GM18498 (cell line): ENCODE measurements around the gene USP32.

Experiments used
- ATAC-seq: cut with Tn5 transposase; IDR thresholded peaks from one replicate; pipeline ENCODE4 v1.9.1; 2021; ENCODE audit warnings: mild to moderate bottlenecking, moderate library complexity; ENCODE audit not compliant: unreplicated experiment

The USP32 gene

GRCh38 chr17:60160829-60161501, 231.0 kb downstream of the USP32 start:
- no peak for ATAC-seq

DNA sequence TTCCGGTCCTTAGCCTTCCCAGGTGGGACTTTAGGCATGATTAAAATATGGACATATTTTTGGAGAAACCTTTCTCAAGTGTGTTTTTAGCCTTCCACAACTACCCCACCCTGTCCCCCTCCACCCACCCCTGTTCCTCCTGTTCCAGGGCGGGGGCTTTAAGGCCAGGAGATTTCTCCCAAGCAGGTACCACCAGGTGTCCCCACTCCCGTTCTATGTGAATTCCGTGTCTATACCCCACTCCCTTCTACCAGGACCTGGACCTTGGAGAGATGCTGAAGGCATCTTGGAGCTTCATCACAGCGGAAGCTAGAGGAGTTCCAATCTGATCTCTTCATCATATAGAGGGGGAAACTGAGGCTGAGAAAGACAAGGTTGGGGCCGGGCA, 232.5 kb downstream of the USP32 start:
- ATAC-seq, result no peak

DNA sequence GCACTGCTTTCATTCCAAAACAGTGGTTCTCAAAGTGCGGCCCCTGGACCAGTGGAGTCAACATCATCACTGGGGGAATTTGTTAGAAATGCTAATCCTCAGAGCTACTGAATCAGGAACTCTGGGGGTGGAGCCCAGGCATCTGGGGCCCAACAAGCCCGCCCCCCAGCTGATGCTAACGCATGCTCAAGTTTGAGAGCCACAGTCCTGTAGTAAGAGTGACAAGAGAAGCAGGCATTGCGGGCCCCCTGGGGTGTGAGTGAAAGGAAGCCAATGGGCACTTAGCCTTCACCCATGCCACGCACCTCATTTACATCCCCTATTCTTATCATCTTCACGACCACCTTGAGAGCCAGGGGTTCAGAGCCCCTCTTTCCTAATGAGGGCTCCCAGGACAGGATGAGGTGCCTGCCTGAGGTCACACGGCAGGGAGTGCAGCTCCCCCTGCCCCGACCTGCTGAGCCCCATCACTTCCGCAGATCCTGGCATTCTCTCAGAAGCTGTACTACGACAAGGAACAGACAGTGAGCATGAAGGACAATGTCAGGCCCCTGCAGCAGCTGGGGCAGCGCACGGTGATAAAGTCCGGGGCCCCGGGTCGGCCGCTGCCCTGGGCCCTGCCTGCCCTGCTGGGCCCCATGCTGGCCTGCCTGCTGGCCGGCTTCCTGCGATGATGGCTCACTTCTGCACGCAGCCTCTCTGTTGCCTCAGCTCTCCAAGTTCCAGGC, 233.0 kb downstream of the USP32 start:
- no peak for ATAC-seq

GRCh38 chr17:60157487-60158040, 234.4 kb downstream of the USP32 start:
- ATAC-seq, result no peak

DNA sequence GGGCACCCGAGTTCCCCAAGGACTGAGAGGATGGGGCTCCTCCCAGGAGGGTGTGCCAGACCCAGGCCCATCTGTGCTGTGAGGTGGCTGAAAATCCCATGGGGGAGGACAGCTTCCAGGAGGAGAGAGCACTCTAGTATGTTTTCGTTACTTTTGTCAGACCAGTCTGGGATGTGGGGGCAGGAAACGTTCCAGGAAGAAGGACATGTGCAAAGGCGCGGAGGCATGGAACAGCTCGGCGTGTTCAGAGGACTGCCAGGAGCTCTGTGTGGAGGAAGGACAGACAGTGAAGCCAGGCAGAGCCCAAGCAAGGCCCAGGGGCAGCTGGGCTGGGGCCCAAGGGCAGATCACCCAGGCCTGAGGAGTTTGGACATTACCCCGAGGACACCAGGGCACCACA, 235.2 kb downstream of the USP32 start:
- ATAC-seq, result no peak

- ATAC-seq, result no peak
Observed at GRCh38 chr17:60155815-60156214, 236.1 kb downstream of the USP32 start.

DNA sequence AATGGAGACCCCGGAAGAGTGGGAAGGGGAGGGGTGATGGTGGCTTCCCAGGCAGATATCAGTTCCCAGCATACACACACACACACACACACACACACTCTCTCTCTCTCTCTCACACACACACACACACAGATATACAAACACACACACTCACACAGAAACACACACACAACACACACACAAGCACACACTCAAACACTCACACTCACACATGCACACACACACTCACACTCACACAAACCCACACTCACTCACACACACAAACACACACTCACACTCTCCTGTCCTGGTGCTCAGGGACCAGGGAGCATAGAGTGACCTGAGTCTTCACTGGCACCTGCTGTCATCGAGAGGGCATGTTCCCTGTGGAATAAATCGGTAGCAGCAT, 236.5 kb downstream of the USP32 start:
- ATAC-seq, result no peak

GRCh38 chr17:60154616-60155426, 237.1 kb downstream of the USP32 start:
- ATAC-seq, result no peak

DNA sequence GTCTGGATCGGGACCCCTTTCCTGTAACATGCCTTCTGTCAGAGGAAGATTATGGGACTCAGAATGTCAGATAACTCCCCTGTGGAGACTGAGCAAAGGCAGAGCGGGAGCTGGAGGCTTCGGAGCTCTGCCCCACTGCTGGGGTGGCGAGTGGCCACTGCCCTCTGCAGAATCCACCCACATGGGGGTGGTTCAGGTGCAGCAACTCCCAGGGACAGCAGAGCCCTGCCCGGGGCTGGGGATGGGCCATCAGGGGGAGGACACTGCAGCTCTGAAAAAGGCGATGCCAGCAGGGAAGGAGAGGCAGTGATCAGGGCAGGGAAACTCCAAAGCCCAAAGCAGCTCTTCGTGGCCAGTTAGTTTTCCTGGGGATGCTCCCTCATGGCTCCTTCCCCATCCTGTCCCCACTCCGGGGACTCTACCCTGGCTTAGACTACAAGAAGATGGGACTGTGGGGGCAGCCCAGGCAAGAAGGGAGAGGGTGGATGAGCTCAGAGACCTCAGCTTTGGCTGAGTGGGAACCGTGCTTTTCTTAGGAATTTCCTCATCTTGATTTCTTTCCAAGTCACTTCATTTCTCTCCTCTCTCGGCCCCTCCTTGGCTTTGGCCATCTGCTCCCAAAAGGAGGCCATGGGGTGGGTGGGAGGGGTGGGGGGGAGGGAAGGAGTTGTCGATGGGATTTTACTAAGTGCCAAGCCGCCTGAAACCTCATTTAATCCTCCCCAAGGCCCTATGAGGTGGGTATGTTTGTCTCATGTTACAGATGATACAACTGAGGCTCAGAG, 238.1 kb downstream of the USP32 start:
- no peak for ATAC-seq

- ATAC-seq, result no peak
Observed at GRCh38 chr17:60151355-60151754, 240.6 kb downstream of the USP32 start.

DNA sequence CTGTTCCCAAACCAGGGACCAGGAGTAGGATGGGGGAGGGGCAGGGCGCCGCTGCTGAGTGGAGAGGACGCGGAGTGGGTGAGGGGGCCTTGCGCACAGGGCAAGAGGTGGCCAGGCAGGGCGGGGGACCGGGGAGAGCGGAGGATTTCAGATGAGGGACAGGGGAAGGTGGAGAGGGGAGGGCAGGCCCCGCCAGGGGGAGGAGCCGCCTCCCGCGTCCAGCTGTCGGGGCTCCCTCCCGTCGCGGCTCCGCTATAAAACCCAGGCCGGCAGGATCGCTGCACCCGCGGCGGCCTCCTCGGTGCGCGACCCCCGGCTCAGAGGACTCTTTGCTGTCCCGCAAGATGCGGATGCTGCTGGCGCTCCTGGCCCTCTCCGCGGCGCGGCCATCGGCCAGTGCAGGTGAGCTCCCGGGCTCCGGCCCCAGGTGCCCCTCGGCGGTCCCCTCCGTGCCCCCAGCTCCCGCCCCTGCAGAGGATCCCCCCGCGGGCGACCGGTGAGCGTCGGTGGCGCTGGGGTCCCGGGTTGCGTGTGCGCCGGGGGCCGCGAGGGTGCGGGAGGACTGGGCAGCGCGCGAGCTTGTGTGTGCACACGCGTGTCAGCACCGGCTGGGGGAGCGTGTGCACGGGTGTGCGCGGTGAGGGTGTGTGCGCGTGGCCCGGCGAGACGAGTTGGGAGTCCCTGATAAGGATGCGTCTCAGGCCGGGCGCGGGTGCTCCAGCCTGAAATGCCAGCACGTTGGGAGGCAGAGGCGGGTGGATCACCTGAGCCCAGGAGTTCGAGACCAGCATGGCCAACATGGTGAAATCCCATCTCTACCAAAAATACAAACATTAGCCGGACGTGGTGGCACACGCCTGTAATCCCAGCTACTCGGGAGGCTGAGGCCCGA, 242.0 kb downstream of the USP32 start, which contains the start of gene CA4:
Gene CA4 (plus strand): TSS at position 283 of the 892 bp plus-strand sequence. CDS start 62 bp downstream, at position 345.
- no peak for ATAC-seq

- no peak for ATAC-seq
Observed at GRCh38 chr17:60148373-60148772, 243.6 kb downstream of the USP32 start.

GRCh38 chr17:60147553-60148223, 244.2 kb downstream of the USP32 start:
- ATAC-seq, result no peak

- no peak for ATAC-seq
Observed at GRCh38 chr17:60146206-60146605, 245.7 kb downstream of the USP32 start.

DNA sequence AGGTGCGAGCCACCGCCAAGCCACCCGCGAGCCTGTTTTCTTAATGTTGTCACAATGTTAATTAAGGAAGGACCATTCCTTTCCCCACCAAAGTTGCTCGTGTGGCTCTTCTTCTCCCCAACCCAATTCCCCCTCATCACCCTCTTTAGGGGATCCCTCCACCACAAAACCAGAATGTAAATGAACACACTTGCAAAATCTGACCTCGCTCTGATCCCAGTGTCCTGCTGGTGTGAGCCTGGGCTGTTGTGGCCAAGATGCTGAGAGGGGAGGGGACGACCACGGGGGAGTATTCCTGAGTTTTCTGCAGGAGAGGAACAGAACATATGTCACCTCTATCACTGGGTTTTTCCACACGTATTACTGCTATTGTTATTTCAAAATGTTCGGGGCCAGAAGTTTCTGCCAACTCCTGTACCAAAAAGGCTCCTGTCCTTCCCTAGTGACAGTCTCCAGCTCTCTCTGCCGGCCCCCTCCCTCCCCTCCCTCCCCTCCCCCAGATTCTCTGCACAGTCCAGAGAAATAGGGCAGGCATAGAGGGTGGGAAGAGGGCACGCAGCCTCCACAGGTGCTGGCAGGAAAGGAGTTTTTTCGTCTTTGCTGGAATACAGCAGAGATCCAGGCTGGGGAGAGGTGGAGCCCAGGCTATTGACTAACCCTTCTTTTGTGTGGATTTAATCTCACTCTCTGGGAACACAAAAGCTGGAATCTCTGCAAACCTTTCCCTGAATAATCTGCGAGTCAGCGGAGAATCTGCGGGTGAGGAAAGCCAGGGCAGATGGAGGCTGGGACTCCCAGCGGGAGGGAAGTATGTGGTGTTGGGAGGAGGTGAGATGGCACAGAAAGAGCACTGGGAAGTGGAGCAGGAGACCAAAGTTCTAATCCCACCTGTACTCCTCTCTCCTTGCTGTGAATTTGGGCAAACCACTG, 246.7 kb downstream of the USP32 start:
- no peak for ATAC-seq

DNA sequence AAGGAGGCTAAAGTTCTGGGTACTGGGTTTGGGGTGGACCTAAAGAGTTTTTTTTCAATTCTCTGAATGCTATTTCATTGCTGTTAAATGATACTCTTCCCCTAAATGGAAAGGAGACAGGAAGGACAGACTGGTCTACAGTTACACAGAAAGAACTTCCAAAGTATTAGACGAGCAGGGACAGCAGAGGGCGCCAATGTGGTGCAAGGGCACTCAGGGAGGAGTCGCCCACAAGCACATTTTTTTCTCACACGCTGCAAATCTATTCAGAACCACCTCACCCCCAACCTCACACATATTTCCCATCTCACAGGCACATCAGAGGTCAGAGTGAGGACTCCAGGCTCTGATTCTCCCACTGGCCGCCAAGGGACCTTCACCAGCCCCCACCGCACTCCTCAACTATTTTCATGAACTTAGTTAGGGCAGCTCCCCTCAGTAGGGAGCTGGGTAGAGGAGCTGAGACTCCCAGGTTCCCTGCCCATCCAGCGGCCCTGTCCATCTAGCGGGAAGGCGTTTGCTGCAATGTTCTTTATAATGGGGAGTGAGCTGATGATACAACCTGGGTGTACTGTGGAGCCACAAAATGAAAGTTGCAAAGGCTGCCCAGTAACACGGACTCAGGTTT, 248.9 kb downstream of the USP32 start:
- no peak for ATAC-seq
